GM10248 (cell line): ENCODE measurements around the gene PLEKHH3.

ENCODE experiments used
- CTCF ChIA-PET: fragments of 300-600 bp; sonication (Branson Sonifier 250); formaldehyde crosslinking; extraction: SDS; loops from one replicate; lab custom pipeline; 2021; ENCODE audit warnings: antibody characterized with exemption; lab: Yijun Ruan, JAX
- POLR2A ChIA-PET: fragments of 350-650 bp; sonication (Branson Sonifier 250); formaldehyde crosslinking; extraction: SDS; loops from one replicate; lab custom pipeline; 2020; ENCODE audit warnings: antibody characterized with exemption; lab: Yijun Ruan, JAX
- DNase-seq: peaks from one replicate; pipeline ENCODE4 v3.0.0; 2012; ENCODE audit errors: extremely low spot score
- CTCF ChIP-seq: IDR thresholded peaks from 2 replicates; pipeline ENCODE4 v1.5.1; 2012; ENCODE audit warnings: mild to moderate bottlenecking, low read depth; ENCODE audit errors: extremely low read depth, missing control alignments, control extremely low read depth

The PLEKHH3 gene

GRCh38 chr17:42676424-42677011 is at the start of gene PLEKHH3:
TSS of gene PLEKHH3 (minus strand) at chr17:42676994. CDS start at chr17:42676563, 431 bp downstream.
- POLR2A ChIA-PET: interaction anchor here (1.0 to 1.2 kb wide), 2 partner anchors 13 to 67 kb away, joined by 3 to 4 read pairs; partner anchors contain the start of genes RETREG3 and TUBG1
- CTCF ChIA-PET: interaction anchor here (0.9 to 6.5 kb wide), 8 partner anchors 8 to 99 kb away, joined by 3 to 97 read pairs (median 4); partner anchors contain the start of genes PSMC3IP, RETREG3 and TUBG1
- no peak for TF ChIP-seq CTCF
- DNase-seq: no peak

GRCh38 chr17:42725143-42725542 is 48.3 kb upstream of the PLEKHH3 start:
- ChIA-PET CTCF (interaction anchor here (1.3 to 3.2 kb wide), 7 partner anchors 11 to 146 kb away, joined by 3 to 18 read pairs (median 5); partner anchors contain the start of genes BECN1 and PSMC3IP), POLR2A (interaction anchor here (0.7 kb wide), 2 partner anchors 93 to 1053 kb away, joined by 3 to 4 read pairs; no protein-coding TSS in a partner anchor)
- DNase-seq: no peak
- TF ChIP-seq CTCF: no peak

GRCh38 chr17:42723636-42724035 is 46.8 kb upstream of the PLEKHH3 start:
- ChIA-PET CTCF (interaction anchor here (1.3 to 1.7 kb wide), 2 partner anchors 10 to 145 kb away, joined by 5 to 6 read pairs; partner anchors contain the start of gene PSMC3IP), POLR2A (no interaction called here)
- no peak for DNase-seq
- no peak for TF ChIP-seq CTCF

GRCh38 chr17:42720996-42721583 is 44.3 kb upstream of the PLEKHH3 start:
- TF ChIP-seq CTCF: peak; percentile 73
- CTCF ChIA-PET: interaction anchor here (1.0 to 4.0 kb wide), 7 partner anchors 11 to 103 kb away, joined by 3 to 18 read pairs (median 4); partner anchors contain the start of gene BECN1

GRCh38 chr17:42709561-42709960 is 32.8 kb upstream of the PLEKHH3 start:
- POLR2A ChIA-PET: no interaction called here
- CTCF ChIA-PET: interaction anchor here (1.1 to 4.9 kb wide), 9 partner anchors 8 to 131 kb away, joined by 3 to 17 read pairs (median 4); partner anchors contain the start of gene PSMC3IP
- TF ChIP-seq CTCF: no peak
- no peak for DNase-seq

More at GRCh38 chr17:42720996-42721583, 44.3 kb upstream of the PLEKHH3 start:
- POLR2A ChIA-PET: no interaction called here
- DNase-seq: peak; percentile 75

GRCh38 chr17:42708588-42708987 is 31.8 kb upstream of the PLEKHH3 start:
- ChIA-PET CTCF (interaction anchor here (1.5 to 4.9 kb wide), 6 partner anchors 29 to 130 kb away, joined by 3 to 17 read pairs (median 7); partner anchors contain the start of gene PSMC3IP), POLR2A (no interaction called here)
- DNase-seq: no peak
- no peak for TF ChIP-seq CTCF
